ENCODE results near the gene USP2.

USP2 gene

DNA sequence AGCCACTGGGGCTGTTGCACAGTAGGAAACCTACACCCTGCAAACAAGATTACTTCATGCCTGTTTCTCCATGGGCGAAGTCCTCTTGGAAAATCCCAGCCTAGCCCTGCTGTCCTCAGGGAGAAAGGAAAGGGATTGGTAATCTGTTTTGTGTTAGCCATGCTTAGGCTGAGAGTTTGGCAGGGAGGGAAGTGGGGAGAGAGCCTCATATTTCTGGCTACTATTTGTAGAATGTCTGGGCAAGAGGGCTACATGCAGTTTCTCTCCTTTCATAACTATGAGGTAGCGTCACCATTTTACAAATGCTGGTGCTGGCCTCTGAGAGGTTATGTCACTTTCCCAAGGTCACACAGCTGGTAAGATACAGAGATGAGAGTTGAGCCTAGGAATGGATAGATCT lies 34.2 kb downstream of the USP2 start:
- DNase-seq (ENCODE audit: low read depth): no peak
- no peak overlapping the region for H3K4me3 ChIP-seq (replicated peaks; ENCODE audit: low read depth, low read length)
- TF ChIP-seq, protein P1, sequence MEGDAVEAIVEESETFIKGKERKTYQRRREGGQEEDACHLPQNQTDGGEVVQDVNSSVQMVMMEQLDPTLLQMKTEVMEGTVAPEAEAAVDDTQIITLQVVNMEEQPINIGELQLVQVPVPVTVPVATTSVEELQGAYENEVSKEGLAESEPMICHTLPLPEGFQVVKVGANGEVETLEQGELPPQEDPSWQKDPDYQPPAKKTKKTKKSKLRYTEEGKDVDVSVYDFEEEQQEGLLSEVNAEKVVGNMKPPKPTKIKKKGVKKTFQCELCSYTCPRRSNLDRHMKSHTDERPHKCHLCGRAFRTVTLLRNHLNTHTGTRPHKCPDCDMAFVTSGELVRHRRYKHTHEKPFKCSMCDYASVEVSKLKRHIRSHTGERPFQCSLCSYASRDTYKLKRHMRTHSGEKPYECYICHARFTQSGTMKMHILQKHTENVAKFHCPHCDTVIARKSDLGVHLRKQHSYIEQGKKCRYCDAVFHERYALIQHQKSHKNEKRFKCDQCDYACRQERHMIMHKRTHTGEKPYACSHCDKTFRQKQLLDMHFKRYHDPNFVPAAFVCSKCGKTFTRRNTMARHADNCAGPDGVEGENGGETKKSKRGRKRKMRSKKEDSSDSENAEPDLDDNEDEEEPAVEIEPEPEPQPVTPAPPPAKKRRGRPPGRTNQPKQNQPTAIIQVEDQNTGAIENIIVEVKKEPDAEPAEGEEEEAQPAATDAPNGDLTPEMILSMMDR (IDR thresholded peaks at IDR 0.05; ENCODE audit: low read length, missing control alignments): no peak

DNA sequence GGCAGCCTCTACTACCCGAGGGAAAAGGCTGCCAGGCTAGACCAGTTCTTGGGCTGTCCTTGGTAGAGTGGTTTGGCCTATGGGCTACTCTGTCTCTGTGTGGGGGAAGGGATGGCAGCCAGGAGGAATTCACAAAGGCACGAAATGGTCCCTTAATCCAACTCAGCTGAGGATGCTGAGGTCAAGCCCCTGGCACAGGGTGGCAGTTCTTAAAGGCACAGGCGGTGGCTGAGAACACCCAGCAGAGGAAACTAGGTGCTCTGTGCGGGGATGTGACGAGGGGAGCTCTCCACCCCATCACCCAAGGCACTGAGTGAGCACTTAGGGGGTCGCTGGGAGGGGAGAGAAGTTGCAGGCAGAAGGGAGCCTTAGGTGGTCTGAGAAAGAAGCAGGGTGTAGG lies 34.9 kb downstream of the USP2 start, which contains the start of gene MFRP:
TSS of gene MFRP (minus strand) at position 101 of the 400 bp plus-strand sequence. CDS start 192 bp downstream, outside the sequence.
- H3K4me3 ChIP-seq (replicated peaks; ENCODE audit: low read depth, low read length): no peak within 1 kb of the TSS
- no peak for DNase-seq (ENCODE audit: low read depth)
- TF ChIP-seq, protein P1 (IDR thresholded peaks at IDR 0.05; ENCODE audit: low read length, missing control alignments): no peak

DNA sequence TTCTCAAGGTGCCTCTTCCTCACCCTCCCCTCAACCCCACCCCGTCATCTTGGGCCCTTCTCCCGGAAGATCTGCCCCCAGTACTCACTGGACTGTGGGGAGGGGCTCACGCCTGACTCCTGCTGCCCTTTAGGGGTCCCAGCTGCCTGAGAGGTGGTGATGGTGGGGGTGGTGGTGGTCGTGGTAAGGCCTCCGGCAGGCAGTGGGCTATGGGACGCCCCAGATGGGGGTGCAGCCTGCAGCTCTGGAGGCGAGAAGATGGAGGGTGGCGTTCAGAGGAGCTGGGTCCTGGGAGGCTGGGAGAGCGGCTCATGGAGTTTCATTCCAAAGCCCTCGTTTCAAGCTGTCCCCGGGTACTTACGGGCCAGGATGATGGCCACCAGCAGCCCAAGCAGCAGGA lies 35.8 kb downstream of the USP2 start:
- DNase-seq (ENCODE audit: low read depth): no peak
- no peak overlapping the region for H3K4me3 ChIP-seq (replicated peaks; ENCODE audit: low read depth, low read length)
- TF ChIP-seq, protein P1 (IDR thresholded peaks at IDR 0.05; ENCODE audit: low read length, missing control alignments): no peak

DNA sequence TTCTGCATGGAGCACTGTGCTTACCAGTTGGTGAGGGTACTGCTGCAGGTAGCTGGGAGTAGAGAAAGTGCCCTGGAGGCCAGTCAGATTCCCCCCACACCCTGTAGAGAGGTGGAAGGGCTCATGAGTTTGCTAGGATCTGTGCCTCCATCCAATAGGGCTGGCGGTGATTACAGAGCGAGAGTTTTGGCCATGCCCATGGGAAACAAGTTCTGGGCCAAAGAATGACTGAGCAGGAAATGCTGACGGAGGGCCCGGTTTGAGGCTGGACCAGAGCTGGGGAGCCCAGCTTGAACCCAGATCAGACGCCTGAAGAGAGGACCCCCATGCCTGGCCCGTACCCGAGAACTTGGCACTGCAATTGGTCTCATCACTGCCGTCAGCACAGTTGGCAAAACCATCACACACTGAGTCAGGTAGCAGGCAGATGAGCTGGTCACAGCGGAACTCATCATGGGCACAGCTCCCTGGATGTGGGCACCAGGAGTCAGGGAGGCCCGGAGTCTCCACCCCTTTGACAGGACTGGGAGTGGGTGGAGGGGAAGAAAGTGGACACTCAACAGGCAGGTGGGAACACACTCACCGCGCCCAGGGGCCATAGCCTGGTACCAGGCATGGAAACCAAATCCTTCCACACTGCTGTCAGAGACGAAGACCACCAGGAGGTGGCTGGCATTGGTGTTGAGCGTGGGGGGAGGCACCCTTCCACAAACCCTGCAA lies 37.0 kb downstream of the USP2 start:
- no peak for DNase-seq (ENCODE audit: low read depth)
- TF ChIP-seq, protein P1 (IDR thresholded peaks at IDR 0.05; ENCODE audit: low read length, missing control alignments): no peak
- H3K4me3 ChIP-seq (replicated peaks; ENCODE audit: low read depth, low read length): no peak overlapping the region

DNA sequence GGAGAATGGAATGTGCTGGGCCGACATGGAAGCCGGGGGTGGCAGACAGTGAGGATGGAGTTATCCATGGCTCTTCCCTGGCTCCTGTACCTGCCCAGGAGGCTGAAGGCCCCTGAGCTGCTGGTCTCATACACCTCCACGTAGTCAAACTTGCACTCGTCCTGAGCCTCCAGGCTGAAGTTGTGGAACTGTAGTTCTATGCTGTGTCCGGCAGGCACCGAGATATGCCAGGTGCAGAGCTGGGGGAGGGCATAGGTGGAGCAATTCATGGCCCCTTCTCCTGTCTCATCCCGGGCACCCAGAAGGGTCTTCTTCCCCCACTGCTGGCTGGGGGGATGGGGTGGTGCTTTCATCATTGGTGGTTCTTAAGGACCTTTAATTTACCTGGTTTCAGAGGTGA lies 37.8 kb downstream of the USP2 start:
- DNase-seq (ENCODE audit: low read depth): no peak

DNA sequence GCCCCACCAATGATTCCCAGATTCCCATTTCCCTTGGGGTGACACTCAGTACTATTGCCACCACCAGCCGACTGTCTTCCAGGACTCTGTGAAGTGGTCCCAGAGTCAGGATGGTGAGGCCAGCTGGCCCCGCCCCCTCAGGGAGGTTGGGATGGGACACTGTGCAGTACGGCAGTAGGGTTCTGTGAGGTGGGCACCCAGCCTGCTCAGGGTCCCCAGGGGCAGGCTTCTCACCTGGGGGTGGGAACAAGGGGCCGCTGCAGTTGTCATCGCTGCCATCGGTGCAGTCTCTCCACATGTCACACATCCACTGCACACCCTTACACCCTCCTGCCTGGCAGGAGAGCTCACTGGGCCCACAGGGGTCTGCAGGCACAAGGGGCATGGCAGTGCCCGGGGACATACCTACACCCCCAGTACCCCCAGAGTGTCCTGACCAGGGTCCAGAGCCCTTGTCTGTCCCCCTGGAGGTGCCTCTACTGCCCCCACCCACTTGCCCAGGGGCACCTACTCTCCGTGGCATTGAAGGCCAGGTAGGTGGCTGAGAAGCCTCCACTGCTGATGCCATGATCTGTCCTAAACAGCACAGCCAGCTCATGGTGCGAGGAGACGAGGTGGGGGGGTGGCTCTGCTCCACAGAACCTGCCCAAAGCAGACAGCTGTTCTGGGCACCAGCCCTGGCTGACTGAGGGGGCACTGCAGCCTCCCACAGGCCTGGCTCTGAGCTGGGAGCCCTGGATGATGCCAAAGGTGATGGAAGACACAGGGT lies 38.9 kb downstream of the USP2 start:
- DNase-seq (ENCODE audit: low read depth): no peak
- no peak overlapping the region for H3K4me3 ChIP-seq (replicated peaks; ENCODE audit: low read depth, low read length)
- TF ChIP-seq, protein P1 (IDR thresholded peaks at IDR 0.05; ENCODE audit: low read length, missing control alignments): no peak

More for the DNA sequence above, 37.8 kb downstream of the USP2 start:
- no peak overlapping the region for H3K4me3 ChIP-seq (replicated peaks; ENCODE audit: low read depth, low read length)
- TF ChIP-seq, protein P1 (IDR thresholded peaks at IDR 0.05; ENCODE audit: low read length, missing control alignments): no peak
